ENCODE data around the gene ADIPOR1. TPM values are rescaled to one million over a fixed set of nuclear protein-coding genes. Genes with fewer than 3 reads are reported as not detected.
A peak's percentile ranks its signal among the peaks of the same experiment; 100 is the strongest.
"Not testable (repeated sequence)": the region's sequence is repeated elsewhere in the genome, so short reads cannot be mapped to it uniquely, and the experiment has no call there.

ADIPOR1 gene
- 100 to 1,000 TPM in 4 of 6 donors, 10 to 100 TPM in 2; 81.7 to 162 (median 108) TPM for polyA plus RNA-seq (ENCODE audit: low read depth in 6 of 6)

GRCh38 chr1:202957733-202958543 is at the start of gene ADIPOR1:
ADIPOR1 (minus strand) TSS chr1:202958312; CDS start chr1:202951070, 7,242 bp downstream.
- H3K4me1 Mint-ChIP-seq, result peaks cover 25 to 44% (median 33%) of the 10 kb centered on the region in 3 donors
- DNase-seq, result peak; percentile 91
- peak within 1 kb of the TSS; percentile 83 to 97 (median 92) for H3K4me3 Mint-ChIP-seq
- no peaks in the 10 kb centered on the region for H3K9me3 Mint-ChIP-seq
- H3K36me3 Mint-ChIP-seq, result peaks cover 4 to 5% of the 10 kb centered on the region in 2 donors
- H3K27me3 Mint-ChIP-seq, result no peaks in the 10 kb centered on the region
- peak within 1 kb of the TSS; percentile 47 to 98 (median 92) for H3K27ac Mint-ChIP-seq
- peak; percentile 96 for ATAC-seq (ENCODE audit: low read depth in 2 of 2)

GRCh38 chr1:203006948-203007871 is 49.1 kb upstream of the ADIPOR1 start, which contains the start of gene TMEM183A:
TMEM183A (plus strand) TSS chr1:203007374; CDS start chr1:203007466, 92 bp downstream.
- no peaks in the 10 kb centered on the region for H3K27me3 Mint-ChIP-seq
- no peaks in the 10 kb centered on the region for H3K36me3 Mint-ChIP-seq
- peaks cover 29 to 41% (median 31%) of the 10 kb centered on the region in 3 donors for H3K4me1 Mint-ChIP-seq
- ATAC-seq (ENCODE audit: low read depth in 2 of 2), result peak; percentile 89 to 90
- peaks cover 0 to 5% (median 2%) of the 10 kb centered on the region in 7 donors for H3K9me3 Mint-ChIP-seq
- H3K27ac Mint-ChIP-seq, result peak within 1 kb of the TSS; percentile 94 to 99 (median 96)
- DNase-seq, result peak; percentile 93
- peak within 1 kb of the TSS; percentile 88 to 98 (median 94) for H3K4me3 Mint-ChIP-seq

- not testable (repeated sequence) for DNase-seq; H3K36me3 Mint-ChIP-seq; ATAC-seq (ENCODE audit: low read depth in 2 of 2); H3K27me3 Mint-ChIP-seq; H3K9me3 Mint-ChIP-seq
- H3K4me3 Mint-ChIP-seq, result peak overlapping the region in 7 of 8 donors; percentile 88 to 98 (median 93)
- H3K27ac Mint-ChIP-seq, result peak overlapping the region in 5 of 6 donors; percentile 94 to 99 (median 97)
- peaks cover 25 to 36% (median 28%) of the 10 kb centered on the region in 3 donors for H3K4me1 Mint-ChIP-seq
Observed at GRCh38 chr1:203005395-203006142, 47.5 kb upstream of the ADIPOR1 start.

GRCh38 chr1:203002951-203003350 is 44.8 kb upstream of the ADIPOR1 start:
- no peak overlapping the region for H3K27ac Mint-ChIP-seq
- H3K4me3 Mint-ChIP-seq, result peak overlapping the region in 1 of 8 donors; percentile 15
- DNase-seq (no peak), ATAC-seq (ENCODE audit: low read depth in 2 of 2) (no peak)
- no peaks in the 10 kb centered on the region for H3K27me3 Mint-ChIP-seq
- H3K9me3 Mint-ChIP-seq, result peaks cover 0 to 5% (median 2%) of the 10 kb centered on the region in 7 donors
- H3K4me1 Mint-ChIP-seq, result peaks cover 26 to 40% (median 30%) of the 10 kb centered on the region in 3 donors
- no peaks in the 10 kb centered on the region for H3K36me3 Mint-ChIP-seq

GRCh38 chr1:203001986-203002385 is 43.9 kb upstream of the ADIPOR1 start:
- Mint-ChIP-seq H3K27ac (peak overlapping the region in 3 of 6 donors; percentile 39 to 56 (median 51)), H3K36me3 (no peaks in the 10 kb centered on the region), H3K4me3 (peak overlapping the region in 1 of 8 donors; percentile 1), H3K27me3 (no peaks in the 10 kb centered on the region), H3K9me3 (peaks cover 0 to 5% (median 0%) of the 10 kb centered on the region in 7 donors), H3K4me1 (peaks cover 22 to 35% (median 26%) of the 10 kb centered on the region in 3 donors)
- no peak for ATAC-seq (ENCODE audit: low read depth in 2 of 2)
- no peak for DNase-seq

- H3K27me3 Mint-ChIP-seq, result no peaks in the 10 kb centered on the region
- peak overlapping the region in 4 of 8 donors; percentile 54 to 86 (median 68) for H3K4me3 Mint-ChIP-seq
- DNase-seq (no peak), ATAC-seq (ENCODE audit: low read depth in 2 of 2) (no peak)
- H3K36me3 Mint-ChIP-seq, result no peaks in the 10 kb centered on the region
- peak overlapping the region in 4 of 6 donors; percentile 29 to 93 (median 46) for H3K27ac Mint-ChIP-seq
- H3K9me3 Mint-ChIP-seq, result peaks cover 0 to 1% (median 0%) of the 10 kb centered on the region in 7 donors
- peaks cover 11 to 19% (median 16%) of the 10 kb centered on the region in 3 donors for H3K4me1 Mint-ChIP-seq
Observed at GRCh38 chr1:203000217-203000944, 42.3 kb upstream of the ADIPOR1 start.

- peak overlapping the region; percentile 3 to 93 (median 76) for H3K27ac Mint-ChIP-seq
- H3K4me1 Mint-ChIP-seq, result peaks cover 10 to 17% (median 16%) of the 10 kb centered on the region in 3 donors
- H3K9me3 Mint-ChIP-seq, result no peaks in the 10 kb centered on the region
- H3K4me3 Mint-ChIP-seq, result peak overlapping the region; percentile 59 to 89 (median 78)
- H3K27me3 Mint-ChIP-seq, result no peaks in the 10 kb centered on the region
- DNase-seq (peak; percentile 64), ATAC-seq (ENCODE audit: low read depth in 2 of 2) (peak; percentile 61 to 69)
- no peaks in the 10 kb centered on the region for H3K36me3 Mint-ChIP-seq
Observed at GRCh38 chr1:202998836-202999750, 41.0 kb upstream of the ADIPOR1 start.

GRCh38 chr1:202994756-202995155 is 36.6 kb upstream of the ADIPOR1 start:
- Mint-ChIP-seq H3K27me3 (no peaks in the 10 kb centered on the region), H3K36me3 (peaks cover 0 to 7% of the 10 kb centered on the region in 2 donors), H3K4me3 (no peak overlapping the region), H3K9me3 (peaks cover 0 to 10% (median 1%) of the 10 kb centered on the region in 7 donors), H3K4me1 (peaks cover 21 to 36% (median 36%) of the 10 kb centered on the region in 3 donors), H3K27ac (no peak overlapping the region)
- DNase-seq, result no peak
- ATAC-seq (ENCODE audit: low read depth in 2 of 2), result no peak

GRCh38 chr1:202991112-202991511 is 33.0 kb upstream of the ADIPOR1 start:
- Mint-ChIP-seq H3K4me3 (peak overlapping the region in 4 of 8 donors; percentile 47 to 73 (median 61)), H3K27me3 (no peaks in the 10 kb centered on the region), H3K4me1 (peaks cover 24 to 46% (median 46%) of the 10 kb centered on the region in 3 donors), H3K36me3 (peaks cover 0 to 7% of the 10 kb centered on the region in 2 donors), H3K27ac (peak overlapping the region in 4 of 6 donors; percentile 39 to 88 (median 70)), H3K9me3 (peaks cover 0 to 10% (median 2%) of the 10 kb centered on the region in 7 donors)
- DNase-seq, result no peak
- no peak for ATAC-seq (ENCODE audit: low read depth in 2 of 2)

GRCh38 chr1:202989879-202990278 is 31.8 kb upstream of the ADIPOR1 start:
- H3K4me3 Mint-ChIP-seq, result peak overlapping the region in 7 of 8 donors; percentile 43 to 73 (median 61)
- peak in 1 of 2 donors; percentile 40 for ATAC-seq (ENCODE audit: low read depth in 2 of 2)

More at GRCh38 chr1:202989879-202990278, 31.8 kb upstream of the ADIPOR1 start:
- peak overlapping the region; percentile 41 to 96 (median 83) for H3K27ac Mint-ChIP-seq
- H3K9me3 Mint-ChIP-seq, result peaks cover 0 to 10% (median 2%) of the 10 kb centered on the region in 7 donors
- H3K36me3 Mint-ChIP-seq, result peaks cover 0 to 7% of the 10 kb centered on the region in 2 donors
- H3K4me1 Mint-ChIP-seq, result peaks cover 24 to 46% (median 46%) of the 10 kb centered on the region in 3 donors
- H3K27me3 Mint-ChIP-seq, result no peaks in the 10 kb centered on the region
- DNase-seq, result no peak
